ENCODE data around the gene SFR1. TPM values are rescaled to one million over a fixed set of nuclear protein-coding genes. Genes with fewer than 3 reads are reported as not detected.

The SFR1 gene
- total RNA-seq, 2 experiments from 2014 or later: 13.9 to 14.8 TPM

DNA sequence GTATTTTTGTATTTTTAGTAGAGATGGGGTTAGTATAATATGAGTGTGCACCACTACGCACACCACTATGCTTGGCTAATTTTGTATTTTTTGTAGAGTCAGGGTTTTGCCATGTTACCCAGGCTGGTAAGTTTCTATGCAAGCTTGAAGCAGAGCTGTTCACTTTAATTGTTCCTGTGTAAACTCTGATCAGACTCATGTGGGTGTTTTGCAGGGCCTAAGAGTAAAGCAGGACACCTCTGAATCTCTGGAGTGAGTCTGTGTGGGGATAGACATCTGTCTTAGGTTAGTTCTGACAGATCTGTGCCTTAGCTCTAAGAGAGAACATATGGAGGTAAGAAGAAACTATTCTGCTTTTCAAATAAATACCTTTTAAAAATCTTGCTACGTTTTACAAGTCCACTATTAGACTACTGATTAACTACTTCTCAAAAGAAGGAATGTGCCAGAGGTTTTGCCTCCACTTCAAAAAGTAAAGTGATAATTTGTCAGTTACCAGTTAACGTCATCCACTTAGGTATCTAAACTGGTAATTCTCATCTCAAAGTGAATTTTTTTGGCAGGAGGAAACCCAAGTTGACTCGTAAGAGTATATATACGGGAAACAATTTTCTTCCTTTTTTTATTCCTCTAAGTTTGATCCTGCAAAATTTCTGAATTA, 37.4 kb upstream of the SFR1 start:
- DNase-seq (ENCODE audit: low spot score): no peak
- no peaks in the 10 kb centered on the region for H3K79me2 ChIP-seq (ENCODE audit: insufficient read depth, low read depth, low read length)
- H3K9me2 ChIP-seq (ENCODE audit: insufficient read depth, low read length): no peaks in the 10 kb centered on the region
- no peaks in the 10 kb centered on the region for H3K36me3 ChIP-seq (ENCODE audit: insufficient read depth, low read length)
- no TSS peak for BruUV-seq (replicated peaks)
- intact Hi-C loops (cut with micrococcal nuclease; ENCODE audit: unreplicated experiment): no loop called here
- H3K4me3 ChIP-seq (ENCODE audit: low read depth, low read length, poor library complexity, severe bottlenecking): no peak overlapping the region
- ChIA-PET POLR2A (interaction anchor here (0.7 kb wide), 1 partner anchor 9 kb away, joined by 4 read pairs; no protein-coding TSS in a partner anchor), CTCF (ENCODE audit: unreplicated experiment) (no interaction called here)
- no peaks in the 10 kb centered on the region for H3K9me3 ChIP-seq (ENCODE audit: low read length)
- no peak for TF ChIP-seq EZH2phosphoT487 (IDR thresholded peaks at IDR 0.05; ENCODE audit: borderline replicate concordance, low read depth, low read length)
- TF ChIP-seq, protein P1, sequence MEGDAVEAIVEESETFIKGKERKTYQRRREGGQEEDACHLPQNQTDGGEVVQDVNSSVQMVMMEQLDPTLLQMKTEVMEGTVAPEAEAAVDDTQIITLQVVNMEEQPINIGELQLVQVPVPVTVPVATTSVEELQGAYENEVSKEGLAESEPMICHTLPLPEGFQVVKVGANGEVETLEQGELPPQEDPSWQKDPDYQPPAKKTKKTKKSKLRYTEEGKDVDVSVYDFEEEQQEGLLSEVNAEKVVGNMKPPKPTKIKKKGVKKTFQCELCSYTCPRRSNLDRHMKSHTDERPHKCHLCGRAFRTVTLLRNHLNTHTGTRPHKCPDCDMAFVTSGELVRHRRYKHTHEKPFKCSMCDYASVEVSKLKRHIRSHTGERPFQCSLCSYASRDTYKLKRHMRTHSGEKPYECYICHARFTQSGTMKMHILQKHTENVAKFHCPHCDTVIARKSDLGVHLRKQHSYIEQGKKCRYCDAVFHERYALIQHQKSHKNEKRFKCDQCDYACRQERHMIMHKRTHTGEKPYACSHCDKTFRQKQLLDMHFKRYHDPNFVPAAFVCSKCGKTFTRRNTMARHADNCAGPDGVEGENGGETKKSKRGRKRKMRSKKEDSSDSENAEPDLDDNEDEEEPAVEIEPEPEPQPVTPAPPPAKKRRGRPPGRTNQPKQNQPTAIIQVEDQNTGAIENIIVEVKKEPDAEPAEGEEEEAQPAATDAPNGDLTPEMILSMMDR (conservative IDR thresholded peaks at IDR 0.05; ENCODE audit: low read length): no peak
- no peaks in the 10 kb centered on the region for H3K4me1 ChIP-seq (ENCODE audit: insufficient read depth, low read length, poor library complexity, severe bottlenecking)
- no peak overlapping the region for H2AFZ ChIP-seq (ENCODE audit: low read length)
- no peak overlapping the region for H3K27ac ChIP-seq (ENCODE audit: low read depth, low read length, poor library complexity, severe bottlenecking)
- H4K20me1 ChIP-seq (ENCODE audit: insufficient read depth, low read length): no peaks in the 10 kb centered on the region
- no peak overlapping the region for H3K4me2 ChIP-seq (ENCODE audit: low read length)

DNA sequence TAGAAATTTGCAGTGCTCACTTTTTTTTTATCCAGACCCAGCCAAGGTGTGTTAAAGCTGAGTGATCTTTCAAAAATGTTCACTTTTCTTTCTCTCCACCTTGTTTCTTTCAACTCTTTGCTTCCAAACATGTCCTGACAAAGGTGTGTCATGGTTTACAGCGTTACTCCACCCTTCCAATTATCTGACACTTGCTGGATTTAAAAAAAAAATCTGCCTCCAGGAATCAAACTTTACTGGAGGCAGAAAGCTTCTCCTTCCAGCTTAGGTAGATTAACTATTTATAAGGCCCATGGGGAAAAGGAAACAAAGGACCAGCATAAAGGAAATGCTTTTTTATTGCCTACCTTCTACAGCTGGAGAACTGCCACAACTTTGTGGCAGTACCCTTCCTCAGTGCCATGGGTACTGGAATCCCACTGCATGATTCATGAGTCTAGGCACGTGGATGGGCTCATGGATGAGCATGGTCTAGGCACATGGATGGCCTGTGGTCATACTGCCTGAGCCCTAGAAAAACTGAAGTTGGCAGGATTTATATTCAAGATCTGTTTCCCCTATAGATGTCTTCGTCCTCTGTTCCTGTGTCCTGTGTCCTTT, 36.1 kb upstream of the SFR1 start, which contains the start of gene COL17A1:
TSS of gene COL17A1 (minus strand) at position 80 of the 600 bp plus-strand sequence. CDS start 5,207 bp downstream, outside the sequence.
- Histone ChIP-seq H2AFZ (ENCODE audit: low read length) (no peak within 1 kb of the TSS), H3K79me2 (ENCODE audit: insufficient read depth, low read depth, low read length) (no peaks in the 10 kb centered on the region), H3K27ac (ENCODE audit: low read depth, low read length, poor library complexity, severe bottlenecking) (no peak within 1 kb of the TSS), H3K36me3 (ENCODE audit: insufficient read depth, low read length) (no peaks in the 10 kb centered on the region), H3K4me3 (ENCODE audit: low read depth, low read length, poor library complexity, severe bottlenecking) (no peak within 1 kb of the TSS), H3K9me2 (ENCODE audit: insufficient read depth, low read length) (no peaks in the 10 kb centered on the region), H3K9me3 (ENCODE audit: low read length) (no peaks in the 10 kb centered on the region), H3K4me1 (ENCODE audit: insufficient read depth, low read length, poor library complexity, severe bottlenecking) (no peaks in the 10 kb centered on the region), H3K4me2 (ENCODE audit: low read length) (no peak within 1 kb of the TSS), H4K20me1 (ENCODE audit: insufficient read depth, low read length) (no peaks in the 10 kb centered on the region)
- no peak for TF ChIP-seq EZH2phosphoT487 (IDR thresholded peaks at IDR 0.05; ENCODE audit: borderline replicate concordance, low read depth, low read length)
- TF ChIP-seq, protein P1 (conservative IDR thresholded peaks at IDR 0.05; ENCODE audit: low read length): no peak
- intact Hi-C loops (cut with micrococcal nuclease; ENCODE audit: unreplicated experiment): no loop called here
- CTCF ChIA-PET (ENCODE audit: unreplicated experiment): no interaction called here
- POLR2A ChIA-PET: no interaction called here
- no peak for DNase-seq (ENCODE audit: low spot score)
- no TSS peak for BruUV-seq (replicated peaks)

DNA sequence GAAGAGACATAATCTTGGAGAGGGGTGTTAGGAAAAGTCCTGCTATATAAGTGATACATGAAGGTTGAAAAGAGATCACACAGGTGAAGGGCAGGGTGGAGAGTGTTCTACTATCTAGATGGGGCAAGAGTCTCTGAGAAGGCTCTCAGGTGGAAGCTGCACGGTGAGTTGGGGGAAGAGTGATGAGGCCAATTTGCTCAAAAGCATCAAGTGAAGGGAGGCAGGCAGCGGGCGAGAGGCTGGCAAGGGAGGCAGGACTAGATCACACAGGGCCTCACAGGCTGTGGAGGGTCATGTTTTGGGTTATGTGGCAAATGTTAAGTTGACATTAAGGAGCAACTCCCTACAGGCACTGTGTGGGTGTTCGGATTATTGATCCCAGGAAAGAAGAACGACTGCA, 33.7 kb upstream of the SFR1 start:
- DNase-seq (ENCODE audit: low spot score): no peak
- Histone ChIP-seq H4K20me1 (ENCODE audit: insufficient read depth, low read length) (no peaks in the 10 kb centered on the region), H2AFZ (ENCODE audit: low read length) (no peak overlapping the region), H3K4me1 (ENCODE audit: insufficient read depth, low read length, poor library complexity, severe bottlenecking) (no peaks in the 10 kb centered on the region), H3K27ac (ENCODE audit: low read depth, low read length, poor library complexity, severe bottlenecking) (no peak overlapping the region), H3K79me2 (ENCODE audit: insufficient read depth, low read depth, low read length) (no peaks in the 10 kb centered on the region), H3K4me2 (ENCODE audit: low read length) (no peak overlapping the region), H3K9me3 (ENCODE audit: low read length) (no peaks in the 10 kb centered on the region), H3K4me3 (ENCODE audit: low read depth, low read length, poor library complexity, severe bottlenecking) (no peak overlapping the region), H3K36me3 (ENCODE audit: insufficient read depth, low read length) (no peaks in the 10 kb centered on the region), H3K9me2 (ENCODE audit: insufficient read depth, low read length) (no peaks in the 10 kb centered on the region)
- POLR2A ChIA-PET: interaction anchor here (0.6 kb wide), 1 partner anchor 10 kb away, joined by 3 read pairs; no protein-coding TSS in a partner anchor
- CTCF ChIA-PET (ENCODE audit: unreplicated experiment): no interaction called here
- no TSS peak for BruUV-seq (replicated peaks)
- intact Hi-C loops (cut with micrococcal nuclease; ENCODE audit: unreplicated experiment): no loop called here
- TF ChIP-seq, protein P1 (conservative IDR thresholded peaks at IDR 0.05; ENCODE audit: low read length): no peak
- TF ChIP-seq EZH2phosphoT487 (IDR thresholded peaks at IDR 0.05; ENCODE audit: borderline replicate concordance, low read depth, low read length): no peak
